ENCODE measurements around the gene CIZ1. TPM values are rescaled to one million over a fixed set of nuclear protein-coding genes. Genes with fewer than 3 reads are reported as not detected.

The CIZ1 gene
- total RNA-seq, 1 donor from 2014 or later = 85.8 TPM

- no peak for TF ChIP-seq CTCF (IDR thresholded peaks at IDR 0.05)
- H3K27ac ChIP-seq = no peak overlapping the region
- H3K4me3 ChIP-seq = no peak overlapping the region
- no peaks in the 10 kb centered on the region for H3K27me3 ChIP-seq
- H3K4me1 ChIP-seq = peaks cover 0 to 2% of the 10 kb centered on the region in 2 donors
- no peak for DNase-seq (ENCODE audit: low spot score in 2 of 2)
- no peaks in the 10 kb centered on the region for H3K36me3 ChIP-seq
- intact Hi-C loops (cut with DNase I) = loop anchor here (2.0 kb wide), 1 partner anchor 57 kb away; the partner anchor contains the start of genes GOLGA2 and SWI5
- no peaks in the 10 kb centered on the region for H3K9me3 ChIP-seq
Measured at GRCh38 chr9:128219831-128220230, 28.5 kb upstream of the CIZ1 start.

GRCh38 chr9:128218518-128219389 is 27.4 kb upstream of the CIZ1 start:
- H3K27ac ChIP-seq = no peak overlapping the region
- peaks cover 0 to 2% of the 10 kb centered on the region in 2 donors for H3K4me1 ChIP-seq
- no peaks in the 10 kb centered on the region for H3K36me3 ChIP-seq
- intact Hi-C loops (cut with DNase I) = loop anchor here (2.0 kb wide), 1 partner anchor 58 kb away; the partner anchor contains the start of genes GOLGA2 and SWI5
- H3K9me3 ChIP-seq = no peaks in the 10 kb centered on the region
- peak; percentile 74 to 96 for DNase-seq (ENCODE audit: low spot score in 2 of 2)
- TF ChIP-seq CTCF (IDR thresholded peaks at IDR 0.05) = no peak
- H3K4me3 ChIP-seq = peak overlapping the region; percentile 37 to 55
- H3K27me3 ChIP-seq = no peaks in the 10 kb centered on the region

GRCh38 chr9:128218172-128218517 is 26.8 kb upstream of the CIZ1 start:
- Histone ChIP-seq H3K4me3 (peak overlapping the region; percentile 37 to 55), H3K9me3 (no peaks in the 10 kb centered on the region), H3K4me1 (peaks cover 0 to 2% of the 10 kb centered on the region in 2 donors), H3K27ac (no peak overlapping the region), H3K36me3 (no peaks in the 10 kb centered on the region), H3K27me3 (no peaks in the 10 kb centered on the region)
- no peak for DNase-seq (ENCODE audit: low spot score in 2 of 2)
- no peak for TF ChIP-seq CTCF (IDR thresholded peaks at IDR 0.05)
- intact Hi-C loops (cut with DNase I) = loop anchor here (2.0 kb wide), 1 partner anchor 59 kb away; the partner anchor contains the start of genes GOLGA2 and SWI5

GRCh38 chr9:128216781-128217553 is 25.6 kb upstream of the CIZ1 start:
- no peak overlapping the region for H3K4me3 ChIP-seq
- no peaks in the 10 kb centered on the region for H3K36me3 ChIP-seq
- intact Hi-C loops (cut with DNase I) = no loop called here
- no peaks in the 10 kb centered on the region for H3K27me3 ChIP-seq
- H3K9me3 ChIP-seq = no peaks in the 10 kb centered on the region
- H3K27ac ChIP-seq = no peak overlapping the region
- H3K4me1 ChIP-seq = peaks cover 0 to 2% of the 10 kb centered on the region in 2 donors
- TF ChIP-seq CTCF (IDR thresholded peaks at IDR 0.05) = no peak
- no peak for DNase-seq (ENCODE audit: low spot score in 2 of 2)

GRCh38 chr9:128215491-128216409 is 24.4 kb upstream of the CIZ1 start:
- Histone ChIP-seq H3K4me1 (peaks cover 0 to 2% of the 10 kb centered on the region in 2 donors), H3K27me3 (no peaks in the 10 kb centered on the region), H3K9me3 (no peaks in the 10 kb centered on the region), H3K4me3 (no peak overlapping the region), H3K36me3 (no peaks in the 10 kb centered on the region), H3K27ac (no peak overlapping the region)
- no peak for TF ChIP-seq CTCF (IDR thresholded peaks at IDR 0.05)
- no peak for DNase-seq (ENCODE audit: low spot score in 2 of 2)
- intact Hi-C loops (cut with DNase I) = no loop called here
